Stimulated activated CD4-positive, alpha-beta T cell treated with anti-CD3 and anti-CD28 coated beads, Interleukin-12 subunit alpha, Interleukin-12 subunit beta, amount 100 ng/mL, for 24 hours (primary cell): ENCODE results near the gene FHOD3.

Experiments used
- DNase-seq, 2 experiments: peaks; one replicate each; pipeline ENCODE4 v3.0.0-alpha.2; 2020; ENCODE audit warnings: low read depth in 2 of 2

Gene FHOD3

GRCh38 chr18:36381075-36381474 lies 83.6 kb downstream of the FHOD3 start:
- no peak for DNase-seq

- no peak for DNase-seq
Measured at GRCh38 chr18:36382854-36383253, 85.3 kb downstream of the FHOD3 start.

- no peak for DNase-seq
Measured at GRCh38 chr18:36386150-36386920, 88.8 kb downstream of the FHOD3 start.

GRCh38 chr18:36387310-36387709 lies 89.8 kb downstream of the FHOD3 start:
- DNase-seq = no peak

GRCh38 chr18:36388310-36388709 lies 90.8 kb downstream of the FHOD3 start:
- no peak for DNase-seq

- DNase-seq = no peak
Measured at GRCh38 chr18:36389027-36389426, 91.5 kb downstream of the FHOD3 start.

GRCh38 chr18:36389811-36390581 lies 92.5 kb downstream of the FHOD3 start:
- no peak for DNase-seq

- DNase-seq = no peak
Measured at GRCh38 chr18:36391426-36392145, 94.1 kb downstream of the FHOD3 start.

GRCh38 chr18:36392164-36392978 lies 94.9 kb downstream of the FHOD3 start:
- no peak for DNase-seq

GRCh38 chr18:36392979-36393287 lies 95.4 kb downstream of the FHOD3 start:
- no peak for DNase-seq

- no peak for DNase-seq
Measured at GRCh38 chr18:36394486-36394885, 97.0 kb downstream of the FHOD3 start.

- DNase-seq = no peak
Measured at GRCh38 chr18:36396190-36396589, 98.7 kb downstream of the FHOD3 start.

- DNase-seq = no peak
Measured at GRCh38 chr18:36397033-36397432, 99.5 kb downstream of the FHOD3 start.

- no peak for DNase-seq
Measured at GRCh38 chr18:36398419-36398818, 100.9 kb downstream of the FHOD3 start.

GRCh38 chr18:36399055-36399454 lies 101.5 kb downstream of the FHOD3 start:
- no peak for DNase-seq

- DNase-seq = no peak
Measured at GRCh38 chr18:36401462-36401861, 103.9 kb downstream of the FHOD3 start.

GRCh38 chr18:36402765-36403396 lies 105.4 kb downstream of the FHOD3 start:
- no peak for DNase-seq

- no peak for DNase-seq
Measured at GRCh38 chr18:36403896-36404820, 106.6 kb downstream of the FHOD3 start.

GRCh38 chr18:36405611-36406010 lies 108.1 kb downstream of the FHOD3 start:
- no peak for DNase-seq

GRCh38 chr18:36406805-36407204 lies 109.3 kb downstream of the FHOD3 start:
- DNase-seq = no peak
